HG02840 (cell line): Measurements from ENCODE around the gene CREBL2.

Experiments
- ATAC-seq: cut with Tn5 transposase; IDR thresholded peaks from one replicate; pipeline ENCODE4 v1.9.1; 2021; ENCODE audit warnings: mild to moderate bottlenecking, moderate library complexity, moderate number of reproducible peaks; ENCODE audit not compliant: unreplicated experiment, low FRiP score

Gene CREBL2

GRCh38 chr12:12668005-12668404 lies 56.3 kb downstream of the CREBL2 start:
- ATAC-seq, result no peak

DNA sequence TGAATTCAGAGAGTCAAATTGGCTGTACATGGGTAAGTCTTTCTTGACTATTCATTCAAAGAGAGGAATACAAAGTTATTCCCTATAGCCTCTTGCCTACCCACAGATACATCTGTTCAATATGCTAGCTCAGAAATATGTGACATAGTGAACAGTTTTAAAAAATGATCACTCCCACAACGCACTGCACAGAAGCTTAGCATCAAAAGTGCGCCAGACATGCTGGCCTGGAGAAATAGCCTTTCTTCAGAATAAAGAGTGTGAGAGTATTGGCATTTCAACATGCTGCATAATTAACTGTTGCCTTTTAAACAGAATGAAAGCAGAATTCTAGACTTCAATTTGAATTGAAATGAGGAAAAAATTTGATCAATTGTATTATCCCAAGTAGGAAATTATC lies 57.3 kb downstream of the CREBL2 start:
- ATAC-seq, result no peak

- no peak for ATAC-seq
Observed at GRCh38 chr12:12671850-12672660, 60.4 kb downstream of the CREBL2 start.

- no peak for ATAC-seq
Observed at GRCh38 chr12:12673296-12673695, 61.6 kb downstream of the CREBL2 start.

- ATAC-seq, result no peak
Observed at GRCh38 chr12:12676605-12677004, 64.9 kb downstream of the CREBL2 start.

- ATAC-seq, result no peak
Observed at GRCh38 chr12:12681061-12681765, 69.5 kb downstream of the CREBL2 start.

GRCh38 chr12:12682284-12682683 lies 70.6 kb downstream of the CREBL2 start:
- ATAC-seq, result no peak

- no peak for ATAC-seq
Observed at GRCh38 chr12:12683136-12683697, 71.5 kb downstream of the CREBL2 start.

GRCh38 chr12:12683725-12684124 lies 72.0 kb downstream of the CREBL2 start:
- no peak for ATAC-seq

DNA sequence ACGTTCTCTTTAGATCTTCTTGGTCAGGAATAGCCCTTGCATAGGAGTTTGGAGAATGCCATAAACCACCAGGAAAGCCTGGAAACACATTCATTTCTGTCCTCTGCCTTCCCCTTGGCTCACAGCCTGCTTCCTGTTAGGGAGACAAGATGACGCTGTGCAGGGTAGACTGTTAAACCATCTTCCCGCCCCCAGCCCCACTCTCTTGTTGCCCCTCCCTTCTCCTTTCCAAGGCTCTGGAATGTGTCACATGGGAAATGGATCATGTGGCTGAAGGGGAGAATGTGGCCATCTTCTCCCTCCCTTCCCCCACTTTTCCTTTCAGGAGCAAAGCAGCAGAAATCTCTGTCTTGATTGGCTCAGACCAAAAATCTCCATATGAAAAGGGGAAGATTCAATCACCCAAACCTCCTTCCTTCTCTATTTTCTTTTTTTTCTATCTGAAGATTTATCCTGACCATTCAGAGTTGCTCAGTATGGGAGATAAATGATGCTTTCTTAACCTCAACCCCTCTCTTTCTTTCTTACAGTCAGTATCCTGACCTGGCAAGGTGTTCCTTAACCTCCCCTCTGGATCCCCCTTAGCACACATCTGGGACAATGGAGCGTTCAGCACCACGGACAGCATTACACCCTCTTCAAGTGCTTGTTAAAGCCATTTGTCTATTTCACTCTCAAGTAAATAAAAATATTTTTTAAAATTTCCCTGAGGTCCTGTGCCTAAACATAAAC lies 72.9 kb downstream of the CREBL2 start:
- ATAC-seq, result no peak

GRCh38 chr12:12685305-12685704 lies 73.6 kb downstream of the CREBL2 start:
- no peak for ATAC-seq

- no peak for ATAC-seq
Observed at GRCh38 chr12:12686472-12686871, 74.8 kb downstream of the CREBL2 start.

GRCh38 chr12:12686925-12687324 lies 75.2 kb downstream of the CREBL2 start:
- no peak for ATAC-seq

- no peak for ATAC-seq
Observed at GRCh38 chr12:12689647-12690300, 78.1 kb downstream of the CREBL2 start.

DNA sequence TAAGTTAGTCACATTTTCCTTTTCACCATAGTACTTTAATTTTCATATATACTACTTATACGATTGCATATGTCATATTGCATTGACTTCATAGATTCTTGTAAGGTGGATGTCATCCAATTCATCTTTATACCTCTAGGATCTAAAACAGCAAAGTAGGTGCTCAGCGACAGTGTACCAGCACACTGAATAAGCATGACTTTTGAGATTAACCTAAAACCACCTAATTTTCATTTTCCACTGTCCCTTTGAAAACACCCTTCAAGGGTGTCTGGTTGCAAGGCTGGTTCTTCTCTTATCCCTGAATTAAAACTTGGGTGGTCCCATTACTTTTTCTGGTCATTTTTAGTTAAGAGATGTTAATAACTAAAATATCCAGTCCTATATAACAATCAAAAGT lies 79.9 kb downstream of the CREBL2 start:
- no peak for ATAC-seq

DNA sequence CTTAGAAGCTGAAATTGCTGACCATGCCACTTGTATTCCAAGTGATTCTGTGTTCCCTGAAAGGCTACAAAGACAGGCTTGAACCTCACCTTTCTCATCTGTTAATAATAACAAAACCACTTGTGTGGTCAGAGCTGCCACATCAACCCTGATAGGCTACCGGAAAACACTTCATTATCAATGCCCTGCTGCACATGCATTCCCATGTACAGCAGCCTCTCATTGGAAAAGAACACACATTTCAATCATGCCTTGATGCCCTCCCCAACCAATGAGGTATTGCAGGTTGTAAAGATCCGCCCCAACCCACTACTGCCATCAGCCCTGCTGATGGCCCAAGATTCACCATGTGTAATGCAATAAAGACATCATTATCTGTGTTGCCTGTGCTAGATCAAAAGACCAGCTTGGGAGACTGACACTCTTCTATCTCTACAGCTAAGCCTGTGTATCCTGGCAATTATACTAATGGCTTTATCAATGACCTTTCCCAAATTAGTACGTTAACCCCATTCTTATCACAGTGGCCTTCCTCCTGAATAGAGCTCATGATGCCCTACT lies 81.5 kb downstream of the CREBL2 start:
- no peak for ATAC-seq
